MM.1S (cell line): Measurements from ENCODE around the gene ZNF740.

Source experiments
- CTCF ChIP-seq: fragments of 300-600 bp; sonication (generic); IDR thresholded peaks from 2 replicates; pipeline ENCODE4 v1.5.1; 2016; ENCODE audit warnings: antibody characterized with exemption, low read length, mixed read lengths
- EZH2 ChIP-seq: fragments of 300-600 bp; sonication (generic); optimal IDR thresholded peaks from 2 replicates; pipeline ENCODE3; 2017; ENCODE audit warnings: low read depth, mild to moderate bottlenecking, antibody characterized with exemption, low read length, mixed read lengths
- EZH2phosphoT487 ChIP-seq: fragments of 300-600 bp; sonication (generic); IDR thresholded peaks from 2 replicates; pipeline ENCODE4 v1.6.1; 2018; ENCODE audit warnings: antibody characterized with exemption, low read length

GRCh38 chr12:53235164-53235563 is 54.6 kb downstream of the ZNF740 start:
- TF ChIP-seq CTCF (no peak), EZH2 (no peak), EZH2phosphoT487 (no peak)
